Measurements from ENCODE around the gene TBCC.

Gene TBCC

DNA sequence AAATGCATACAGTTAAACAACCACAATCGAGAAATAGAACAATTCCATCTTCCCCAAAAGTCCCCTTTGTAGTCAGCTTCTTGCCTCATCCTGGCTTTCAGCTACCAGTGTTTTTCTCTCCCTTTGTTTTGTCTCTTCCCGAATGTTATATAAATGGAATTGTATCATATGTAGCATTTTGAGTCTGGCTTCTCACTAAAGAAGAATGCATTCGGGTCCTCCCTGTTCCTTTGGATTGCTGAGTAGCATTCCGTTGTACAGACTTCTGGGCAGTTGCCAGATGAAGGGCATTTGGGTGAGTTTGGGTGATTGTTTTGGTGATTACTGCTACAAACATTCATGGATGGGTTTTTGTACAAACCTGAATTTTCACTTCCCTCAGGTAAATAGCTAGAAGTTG, 51.3 kb downstream of the TBCC start:
- peak; percentile 90 for DNase-seq (ENCODE audit: low read depth)

All from EH (cell line).